ENCODE data around the gene F12. TPM values are rescaled to one million over a fixed set of nuclear protein-coding genes. Genes with fewer than 3 reads are reported as not detected.

The F12 gene
- total RNA-seq, 1 donor from 2014 or later = 5.8 TPM

DNA sequence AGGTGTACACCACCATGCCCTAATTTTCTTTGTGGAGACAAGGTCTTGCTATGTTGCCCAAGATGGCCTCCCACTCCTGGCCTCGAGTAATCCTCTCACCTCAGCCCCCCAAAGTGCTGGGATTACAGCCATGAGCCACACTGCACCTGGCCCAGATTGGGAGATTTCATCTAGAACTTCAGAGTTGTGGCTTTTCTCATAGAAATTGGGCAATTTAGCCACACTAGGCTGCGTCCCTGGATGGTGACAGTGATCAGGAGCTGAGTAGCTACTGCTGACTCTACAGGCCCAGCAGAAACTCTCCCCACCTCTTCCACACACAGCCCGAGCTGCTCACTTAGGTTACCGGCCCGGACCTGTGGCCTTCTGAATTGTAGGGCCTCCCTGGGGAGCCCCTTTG lies 16.6 kb downstream of the F12 start:
- DNase-seq (ENCODE audit: low spot score) = no peak
- Mint-ChIP-seq H3K27ac (no peak overlapping the region), H3K4me1 (ENCODE audit: low read depth) (peaks cover 26% of the 10 kb centered on the region), H3K4me3 (ENCODE audit: low read depth) (no peak overlapping the region), H3K27me3 (ENCODE audit: low read depth) (peaks cover 8% of the 10 kb centered on the region), H3K9me3 (no peaks in the 10 kb centered on the region), H3K36me3 (ENCODE audit: low read depth) (no peaks in the 10 kb centered on the region)
- intact Hi-C loops (cut with micrococcal nuclease) = loop anchor here (5.0 kb wide), 1 partner anchor 35 kb away; the partner anchor contains the start of gene GRK6

DNA sequence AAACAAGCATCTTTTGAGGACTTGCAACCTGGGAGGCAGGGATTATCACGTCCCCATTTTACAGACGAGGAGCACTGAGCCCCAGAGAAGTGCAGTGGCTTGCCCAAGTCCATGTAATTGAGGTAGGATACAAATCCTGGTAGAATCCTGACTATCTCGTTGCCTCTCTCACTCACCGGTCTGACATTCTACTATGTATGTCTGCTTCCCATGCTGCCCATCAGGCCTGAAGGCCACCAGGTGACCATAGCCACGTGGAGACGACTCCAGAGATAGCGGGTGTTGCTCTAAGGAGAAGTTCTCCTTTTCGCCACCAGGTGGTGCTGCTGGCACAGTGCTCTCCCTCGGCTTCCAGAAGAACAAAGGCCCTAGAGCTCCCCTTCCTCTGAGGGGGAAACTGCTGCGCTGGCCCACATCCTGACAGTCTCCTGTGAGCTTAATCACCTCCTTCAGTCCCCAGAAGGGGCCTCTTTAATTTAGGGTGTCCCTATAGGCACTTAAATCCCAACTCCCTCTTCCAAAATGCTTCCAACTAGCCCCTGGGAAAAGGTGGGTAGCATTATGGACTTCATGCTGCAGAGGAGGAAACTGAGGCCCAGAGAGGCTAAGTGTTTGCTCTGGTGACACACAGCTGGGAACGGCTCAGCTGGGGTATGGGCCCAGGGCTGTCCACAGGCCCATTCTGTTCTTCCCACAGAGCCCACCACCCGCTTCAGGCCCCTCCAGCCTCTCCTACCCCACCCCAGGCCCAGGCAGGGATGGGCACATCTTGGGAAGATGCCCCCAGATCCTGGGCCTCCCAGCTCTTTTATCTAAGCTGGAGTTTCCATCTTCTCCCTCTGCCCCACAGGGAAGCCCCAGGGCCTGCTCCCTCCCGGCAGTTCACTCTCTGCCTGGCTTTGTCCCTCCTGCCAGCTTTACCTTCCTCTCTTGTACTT lies 18.7 kb downstream of the F12 start:
- DNase-seq (ENCODE audit: low spot score) = peak; percentile 82
- Mint-ChIP-seq H3K4me1 (ENCODE audit: low read depth) (peaks cover 26% of the 10 kb centered on the region), H3K36me3 (ENCODE audit: low read depth) (no peaks in the 10 kb centered on the region), H3K27me3 (ENCODE audit: low read depth) (peaks cover 8% of the 10 kb centered on the region), H3K27ac (peak overlapping the region; percentile 63), H3K9me3 (no peaks in the 10 kb centered on the region), H3K4me3 (ENCODE audit: low read depth) (no peak overlapping the region)
- intact Hi-C loops (cut with micrococcal nuclease) = loop anchor here (1.0 to 5.0 kb wide), 6 partner anchors 13 to 111 kb away; partner anchors contain the start of genes GRK6 and PDLIM7

DNA sequence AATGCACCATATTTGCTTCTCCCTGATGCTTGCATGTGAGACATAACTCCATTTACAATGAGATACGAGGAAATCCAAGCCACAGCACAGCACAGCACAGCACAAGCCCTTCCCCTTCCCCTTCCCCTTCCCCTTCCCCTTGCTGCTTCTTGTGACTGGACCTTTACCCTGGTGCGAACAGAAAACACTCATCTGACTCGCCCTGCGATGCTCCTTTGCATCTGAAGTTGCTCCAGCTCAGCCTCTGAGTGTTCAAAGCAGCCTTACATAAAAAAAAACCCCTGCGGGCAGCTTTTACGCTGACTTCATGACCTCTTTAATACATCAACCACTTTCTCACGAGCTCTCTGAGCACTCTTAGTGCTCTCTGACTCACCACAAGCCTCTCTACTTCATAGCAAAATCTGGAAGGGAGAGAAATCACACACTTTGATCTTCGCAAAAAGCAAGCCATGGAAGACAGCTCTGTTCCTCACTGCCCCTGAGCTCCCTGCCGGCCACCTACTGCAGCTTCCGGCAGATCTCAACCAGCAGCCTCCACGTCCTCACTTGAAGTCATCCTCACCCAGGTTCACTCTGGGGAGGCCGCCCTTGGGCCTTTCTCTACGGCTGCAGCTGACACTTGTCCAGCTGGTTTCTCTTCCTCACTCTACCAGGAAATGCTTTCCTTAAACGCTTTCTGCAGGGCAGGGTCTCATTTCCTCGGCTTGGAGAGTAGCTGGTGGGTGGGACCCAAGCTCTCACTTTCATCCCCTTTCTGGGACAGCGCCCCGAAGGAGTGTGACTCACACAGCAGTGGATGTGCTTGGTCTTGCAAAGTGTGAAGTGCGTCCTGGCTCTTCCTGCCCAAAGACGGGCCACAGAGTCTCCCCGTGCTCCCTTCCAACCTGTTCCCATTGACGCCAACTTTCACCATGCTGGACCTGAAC lies 19.9 kb downstream of the F12 start:
- H3K4me1 Mint-ChIP-seq (ENCODE audit: low read depth) = peaks cover 26% of the 10 kb centered on the region
- H3K27me3 Mint-ChIP-seq (ENCODE audit: low read depth) = peaks cover 5% of the 10 kb centered on the region
- H3K36me3 Mint-ChIP-seq (ENCODE audit: low read depth) = no peaks in the 10 kb centered on the region
- H3K9me3 Mint-ChIP-seq = no peaks in the 10 kb centered on the region
- peak; percentile 18 for DNase-seq (ENCODE audit: low spot score)
- peak overlapping the region; percentile 63 for H3K27ac Mint-ChIP-seq
- intact Hi-C loops (cut with micrococcal nuclease) = loop anchor here (1.0 to 5.0 kb wide), 6 partner anchors 14 to 112 kb away; partner anchors contain the start of genes GRK6 and PDLIM7
- H3K4me3 Mint-ChIP-seq (ENCODE audit: low read depth) = no peak overlapping the region

DNA sequence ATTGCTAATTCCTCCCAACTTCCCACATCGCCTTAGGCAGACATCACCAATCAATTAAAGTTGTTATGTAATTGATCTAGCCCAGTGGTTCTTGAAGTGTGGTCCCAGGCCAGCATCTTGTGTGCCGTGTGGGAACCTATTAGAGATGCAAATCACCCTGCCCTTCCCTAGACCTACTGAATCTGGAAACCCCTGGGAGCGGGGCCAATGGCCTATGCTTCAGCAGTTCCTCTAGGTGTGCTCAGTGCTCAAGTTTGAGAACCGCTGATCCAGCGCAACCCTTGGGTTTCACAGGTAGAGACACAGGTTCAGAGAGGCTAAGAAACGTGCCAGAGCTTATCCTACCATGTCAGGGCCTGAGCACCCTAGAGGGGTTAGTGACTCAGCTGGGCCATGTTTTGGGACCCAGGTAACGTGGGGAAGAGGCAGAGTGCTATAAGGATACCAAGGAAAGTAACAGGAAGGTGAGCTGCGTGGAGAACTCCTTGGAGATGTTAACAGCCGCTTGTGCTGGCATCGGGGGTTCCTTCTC lies 20.8 kb downstream of the F12 start:
- H3K4me3 Mint-ChIP-seq (ENCODE audit: low read depth) = no peak overlapping the region
- H3K27ac Mint-ChIP-seq = peak overlapping the region; percentile 13
- no peak for DNase-seq (ENCODE audit: low spot score)
- peaks cover 26% of the 10 kb centered on the region for H3K4me1 Mint-ChIP-seq (ENCODE audit: low read depth)
- intact Hi-C loops (cut with micrococcal nuclease) = no loop called here
- no peaks in the 10 kb centered on the region for H3K9me3 Mint-ChIP-seq
- no peaks in the 10 kb centered on the region for H3K36me3 Mint-ChIP-seq (ENCODE audit: low read depth)
- H3K27me3 Mint-ChIP-seq (ENCODE audit: low read depth) = peaks cover 8% of the 10 kb centered on the region

DNA sequence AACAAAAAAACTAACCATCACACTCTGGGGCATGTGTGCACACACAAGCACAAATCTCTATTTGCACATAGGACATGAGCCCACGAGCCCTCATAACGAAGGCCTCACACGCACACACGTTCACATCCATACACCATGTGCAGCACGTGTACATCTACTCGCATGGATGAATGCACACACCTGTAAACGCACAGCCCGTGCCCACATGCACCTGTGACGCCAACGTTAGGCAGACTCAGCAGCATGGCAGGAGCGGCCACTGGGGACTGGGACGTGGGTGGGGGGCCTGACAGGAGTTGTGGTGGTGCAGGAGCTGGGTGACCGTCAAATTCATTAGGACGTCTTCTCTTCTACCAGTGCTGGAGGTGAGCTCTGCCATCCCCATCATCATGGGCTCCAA lies 22.0 kb downstream of the F12 start:
- H3K9me3 Mint-ChIP-seq = no peaks in the 10 kb centered on the region
- no peak overlapping the region for H3K4me3 Mint-ChIP-seq (ENCODE audit: low read depth)
- peaks cover 28% of the 10 kb centered on the region for H3K4me1 Mint-ChIP-seq (ENCODE audit: low read depth)
- H3K27me3 Mint-ChIP-seq (ENCODE audit: low read depth) = peaks cover 9% of the 10 kb centered on the region
- DNase-seq (ENCODE audit: low spot score) = no peak
- intact Hi-C loops (cut with micrococcal nuclease) = no loop called here
- H3K36me3 Mint-ChIP-seq (ENCODE audit: low read depth) = no peaks in the 10 kb centered on the region
- H3K27ac Mint-ChIP-seq = no peak overlapping the region

DNA sequence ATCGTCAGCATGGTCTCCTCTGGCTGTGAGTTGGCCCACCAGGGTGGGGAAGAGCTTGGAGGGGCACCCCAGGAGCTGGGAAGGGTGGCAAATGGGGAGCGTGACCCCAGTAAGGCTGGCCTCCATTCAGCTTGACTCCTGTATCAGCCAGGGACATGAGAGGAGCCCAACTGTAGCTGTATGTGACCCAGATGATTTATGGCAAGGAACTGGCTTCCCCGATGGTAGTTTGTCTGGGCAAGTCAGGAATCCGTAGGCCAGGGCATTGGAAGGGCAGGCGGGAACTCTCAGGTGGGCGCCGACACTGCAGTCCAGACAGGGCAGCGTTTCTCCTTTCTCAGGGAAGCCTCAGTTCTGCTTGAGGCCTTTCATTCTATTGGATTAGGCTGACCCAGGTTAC lies 22.8 kb downstream of the F12 start:
- H3K4me3 Mint-ChIP-seq (ENCODE audit: low read depth) = no peak overlapping the region
- peaks cover 11% of the 10 kb centered on the region for H3K27me3 Mint-ChIP-seq (ENCODE audit: low read depth)
- peaks cover 30% of the 10 kb centered on the region for H3K4me1 Mint-ChIP-seq (ENCODE audit: low read depth)
- DNase-seq (ENCODE audit: low spot score) = no peak
- H3K27ac Mint-ChIP-seq = no peak overlapping the region
- H3K36me3 Mint-ChIP-seq (ENCODE audit: low read depth) = no peaks in the 10 kb centered on the region
- H3K9me3 Mint-ChIP-seq = no peaks in the 10 kb centered on the region
- intact Hi-C loops (cut with micrococcal nuclease) = no loop called here

DNA sequence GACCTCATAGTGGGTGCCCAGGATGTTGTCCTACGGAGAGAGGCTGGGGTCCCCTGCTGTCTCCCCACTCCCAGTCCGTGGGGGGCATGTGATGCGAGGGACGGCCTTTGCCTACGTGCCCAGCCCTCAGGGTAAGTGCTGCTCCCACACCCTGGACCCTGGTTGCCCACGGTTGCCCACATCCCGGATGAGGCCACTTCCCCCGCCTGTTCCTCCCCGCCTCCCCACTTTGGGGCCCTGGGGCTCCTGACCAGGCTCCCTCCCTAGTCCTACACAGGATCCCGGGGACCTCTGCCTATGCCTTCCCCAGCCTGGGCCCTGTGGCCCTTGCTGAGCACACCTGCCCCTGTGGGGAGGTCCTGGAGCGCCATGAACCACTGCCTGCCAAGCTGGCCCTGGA lies 23.6 kb downstream of the F12 start:
- Mint-ChIP-seq H3K4me1 (ENCODE audit: low read depth) (peaks cover 29% of the 10 kb centered on the region), H3K4me3 (ENCODE audit: low read depth) (no peak overlapping the region), H3K9me3 (no peaks in the 10 kb centered on the region), H3K27me3 (ENCODE audit: low read depth) (peaks cover 14% of the 10 kb centered on the region), H3K36me3 (ENCODE audit: low read depth) (no peaks in the 10 kb centered on the region), H3K27ac (no peak overlapping the region)
- intact Hi-C loops (cut with micrococcal nuclease) = no loop called here
- DNase-seq (ENCODE audit: low spot score) = no peak

DNA sequence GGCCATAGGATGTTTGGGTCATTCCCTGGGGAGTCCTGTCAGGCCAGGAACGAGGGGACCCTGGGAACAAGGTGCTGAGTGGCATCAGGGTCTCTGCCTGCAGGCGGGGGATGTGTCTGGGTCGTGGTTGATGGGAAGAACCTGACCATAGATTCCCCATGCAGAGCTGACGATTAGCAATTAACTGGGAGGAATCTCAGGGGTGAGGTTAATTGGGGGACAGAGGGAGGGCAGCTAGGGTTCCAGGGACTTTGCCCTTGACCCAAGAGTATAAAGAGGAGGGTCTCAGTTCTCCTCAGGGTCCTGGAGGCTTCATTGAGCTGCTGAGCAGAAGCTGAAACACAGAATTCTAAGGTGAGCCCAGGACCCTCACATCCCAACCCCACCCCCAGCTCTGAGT lies 25.2 kb downstream of the F12 start, which contains the start of gene SLC34A1:
Gene SLC34A1 (plus strand): TSS at position 301 of the 400 bp plus-strand sequence. CDS start 1,308 bp downstream, outside the sequence.
- peaks cover 12% of the 10 kb centered on the region for H3K27me3 Mint-ChIP-seq (ENCODE audit: low read depth)
- intact Hi-C loops (cut with micrococcal nuclease) = no loop called here
- peaks cover 22% of the 10 kb centered on the region for H3K4me1 Mint-ChIP-seq (ENCODE audit: low read depth)
- DNase-seq (ENCODE audit: low spot score) = no peak
- H3K4me3 Mint-ChIP-seq (ENCODE audit: low read depth) = no peak within 1 kb of the TSS
- H3K36me3 Mint-ChIP-seq (ENCODE audit: low read depth) = no peaks in the 10 kb centered on the region
- no peaks in the 10 kb centered on the region for H3K9me3 Mint-ChIP-seq
- H3K27ac Mint-ChIP-seq = no peak within 1 kb of the TSS

DNA sequence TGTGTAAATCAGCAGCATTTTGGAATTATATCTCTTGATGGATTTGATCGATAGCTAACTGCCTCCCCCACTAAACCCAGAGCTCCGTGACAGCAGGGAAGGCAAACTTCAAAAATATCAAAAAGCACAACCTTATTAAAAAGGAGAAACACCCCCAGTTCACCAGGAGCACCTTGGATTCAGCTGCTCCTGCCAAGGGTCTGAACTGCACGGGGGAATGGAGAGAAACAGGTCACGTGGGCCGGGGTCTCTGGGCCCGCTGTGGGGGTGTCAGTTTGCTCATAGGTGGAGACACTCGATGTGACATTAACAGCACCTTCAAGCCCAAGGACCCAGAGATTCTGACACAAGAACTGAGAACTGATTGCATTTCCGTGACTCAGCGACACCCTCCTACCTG lies 26.2 kb downstream of the F12 start:
- no peak overlapping the region for H3K4me3 Mint-ChIP-seq (ENCODE audit: low read depth)
- H3K9me3 Mint-ChIP-seq = no peaks in the 10 kb centered on the region
- peaks cover 8% of the 10 kb centered on the region for H3K27me3 Mint-ChIP-seq (ENCODE audit: low read depth)
- no peak overlapping the region for H3K27ac Mint-ChIP-seq
- no peak for DNase-seq (ENCODE audit: low spot score)
- H3K36me3 Mint-ChIP-seq (ENCODE audit: low read depth) = no peaks in the 10 kb centered on the region
- peaks cover 15% of the 10 kb centered on the region for H3K4me1 Mint-ChIP-seq (ENCODE audit: low read depth)
- intact Hi-C loops (cut with micrococcal nuclease) = no loop called here

DNA sequence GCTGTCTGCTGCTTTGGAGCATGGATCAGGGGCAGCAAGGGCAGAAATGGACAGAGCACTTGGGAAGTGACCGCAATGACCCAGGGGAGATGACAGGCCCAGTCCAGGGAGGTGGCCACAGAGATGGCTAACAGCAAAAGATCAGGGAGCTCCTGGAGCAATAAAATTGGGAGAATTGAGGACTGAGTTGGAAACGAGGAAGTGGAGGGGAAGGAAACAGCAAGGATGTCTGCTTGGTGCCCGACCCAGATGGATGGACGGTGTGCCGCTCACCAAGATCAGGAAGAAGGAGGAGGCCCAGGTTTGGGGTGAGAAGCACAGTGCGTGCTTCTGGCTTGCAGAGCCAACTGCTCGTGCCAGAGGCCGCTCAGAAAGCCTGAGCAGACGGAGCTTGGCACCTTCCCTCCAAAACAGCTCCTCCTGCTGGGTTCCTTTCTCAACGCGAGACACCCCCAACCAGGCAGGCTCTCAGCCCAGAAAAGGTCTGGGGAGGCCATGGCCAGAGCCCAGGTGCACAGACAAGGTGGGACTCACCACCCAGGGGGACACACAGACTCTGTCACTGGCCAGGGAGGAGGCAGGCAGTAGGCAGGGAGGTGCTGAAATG lies 26.8 kb downstream of the F12 start:
- peaks cover 8% of the 10 kb centered on the region for H3K27me3 Mint-ChIP-seq (ENCODE audit: low read depth)
- intact Hi-C loops (cut with micrococcal nuclease) = no loop called here
- H3K36me3 Mint-ChIP-seq (ENCODE audit: low read depth) = no peaks in the 10 kb centered on the region
- no peak overlapping the region for H3K4me3 Mint-ChIP-seq (ENCODE audit: low read depth)
- peaks cover 15% of the 10 kb centered on the region for H3K4me1 Mint-ChIP-seq (ENCODE audit: low read depth)
- DNase-seq (ENCODE audit: low spot score) = no peak
- no peaks in the 10 kb centered on the region for H3K9me3 Mint-ChIP-seq
- no peak overlapping the region for H3K27ac Mint-ChIP-seq

DNA sequence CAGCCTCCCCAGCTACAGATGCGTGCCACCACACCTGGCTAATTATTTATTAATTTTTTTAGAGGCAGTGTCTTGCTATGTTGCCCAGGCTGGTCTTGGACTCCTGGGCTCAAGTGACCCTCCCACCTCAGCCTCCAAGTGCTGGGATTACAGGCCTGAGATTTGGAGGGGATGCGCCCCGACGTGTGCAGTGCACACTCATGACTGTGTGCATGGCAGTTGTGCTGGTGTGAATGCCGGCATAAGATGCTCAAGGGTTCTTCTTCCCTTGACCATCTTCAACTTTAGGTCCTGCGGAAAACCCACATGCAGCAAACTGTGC lies 28.6 kb downstream of the F12 start:
- Mint-ChIP-seq H3K4me3 (ENCODE audit: low read depth) (no peak overlapping the region), H3K27ac (no peak overlapping the region), H3K36me3 (ENCODE audit: low read depth) (no peaks in the 10 kb centered on the region), H3K27me3 (ENCODE audit: low read depth) (peaks cover 8% of the 10 kb centered on the region), H3K9me3 (no peaks in the 10 kb centered on the region), H3K4me1 (ENCODE audit: low read depth) (peaks cover 15% of the 10 kb centered on the region)
- intact Hi-C loops (cut with micrococcal nuclease) = no loop called here
- DNase-seq (ENCODE audit: low spot score) = no peak

All from activated T-helper 2 cell treated with anti-CD3 and anti-CD28 coated beads, Interferon-gamma antibody, Interleukin-2, Interleukin-4, amounts not matched to agents 10 μg/mL and 5 μg/mL and 100 μg/mL, durations not matched to agents 14 hours and 24 hours and 36 hours (primary cell).